HUDEP-2 (cell line): ENCODE results near the gene ZDHHC14.

Experiments used
- DNase-seq, 76 experiments: peaks; one replicate each; lab custom pipeline; 2025; ENCODE audit not compliant: unreplicated experiment in 76 of 76; lab: John Stamatoyannopoulos, UW

Gene ZDHHC14

DNA sequence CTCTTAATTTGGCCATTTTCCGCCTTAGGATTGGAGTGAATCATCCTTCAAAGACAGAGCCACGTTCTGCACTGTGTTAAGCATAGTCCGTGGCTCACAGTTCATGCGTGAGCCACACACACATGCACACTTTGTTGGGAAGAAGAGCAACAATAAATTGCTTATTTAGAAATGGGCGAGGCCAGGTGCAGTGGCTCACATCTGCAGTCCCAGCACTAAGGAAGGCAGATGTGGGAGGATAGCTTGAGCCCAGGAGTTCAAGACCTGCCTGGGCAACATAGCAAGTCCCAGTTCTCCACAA is 131.3 kb downstream of the ZDHHC14 start:
- DNase-seq, result no peak

DNA sequence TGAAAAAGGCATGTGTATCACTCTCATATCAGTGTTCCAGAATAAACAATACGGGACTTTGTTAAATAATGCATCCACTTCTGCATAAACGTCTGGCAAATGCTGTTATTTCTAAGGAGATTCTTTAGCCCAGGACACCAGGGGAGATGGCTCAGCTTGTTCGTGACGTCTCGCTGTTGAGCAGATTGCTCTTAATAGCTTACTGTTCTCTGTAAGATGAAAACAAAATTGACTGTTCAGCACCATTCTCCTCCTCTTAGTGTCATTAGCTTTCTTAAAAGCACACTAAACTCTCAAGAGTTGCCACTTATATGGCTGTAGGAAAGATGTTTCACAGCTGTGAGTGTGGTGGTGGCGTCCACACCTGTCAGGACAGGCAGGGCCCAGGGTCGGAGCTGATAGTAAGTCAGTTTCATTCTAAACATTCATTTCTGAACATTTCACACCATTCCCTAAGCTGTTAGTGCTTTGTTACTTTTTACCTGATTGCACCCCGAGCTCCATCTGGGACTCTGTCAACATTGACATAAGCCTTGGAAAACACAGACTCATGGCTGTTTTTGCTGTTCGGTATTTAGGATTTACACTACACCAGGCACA is 132.1 kb downstream of the ZDHHC14 start:
- no peak for DNase-seq

DNA sequence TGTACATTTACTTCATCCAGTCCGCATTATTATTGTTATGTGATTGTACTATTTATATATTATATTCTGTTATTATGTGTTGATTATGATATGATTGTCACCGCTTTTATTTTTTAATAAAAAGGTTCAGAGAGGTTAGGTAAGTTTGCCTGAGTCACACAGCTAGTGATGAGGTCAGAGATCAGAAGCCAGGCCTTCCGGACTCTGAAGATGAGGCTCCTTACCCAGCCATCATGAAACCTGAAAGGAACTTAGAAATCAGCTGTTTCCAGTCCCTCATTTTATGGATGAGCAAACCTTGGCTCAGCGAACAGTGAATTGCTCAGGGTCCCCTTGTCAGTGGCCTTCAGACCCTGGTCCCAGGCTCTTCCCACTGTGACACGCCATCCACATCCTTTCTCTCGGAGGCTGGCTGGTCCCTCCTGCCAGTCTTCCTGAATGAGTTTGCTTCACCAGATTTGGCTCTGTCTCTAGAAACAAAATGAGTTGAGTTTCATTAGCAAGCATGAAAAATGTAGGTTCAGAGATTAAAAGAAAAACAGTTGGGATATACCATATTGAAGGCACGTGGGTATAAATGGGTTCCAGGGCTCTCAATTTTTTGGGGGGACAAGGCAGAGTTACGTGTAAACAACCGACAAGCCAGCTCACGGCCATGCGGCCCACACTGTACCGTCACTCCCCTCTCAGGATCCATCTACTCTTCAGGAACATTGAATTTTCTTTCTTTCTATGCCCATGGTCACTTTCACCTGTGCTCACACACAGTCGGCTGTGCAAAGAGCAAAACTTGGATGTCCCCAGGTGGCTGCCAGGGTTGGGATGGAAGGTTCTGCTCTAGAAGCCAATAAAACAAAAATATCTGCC is 132.9 kb downstream of the ZDHHC14 start:
- no peak for DNase-seq

DNA sequence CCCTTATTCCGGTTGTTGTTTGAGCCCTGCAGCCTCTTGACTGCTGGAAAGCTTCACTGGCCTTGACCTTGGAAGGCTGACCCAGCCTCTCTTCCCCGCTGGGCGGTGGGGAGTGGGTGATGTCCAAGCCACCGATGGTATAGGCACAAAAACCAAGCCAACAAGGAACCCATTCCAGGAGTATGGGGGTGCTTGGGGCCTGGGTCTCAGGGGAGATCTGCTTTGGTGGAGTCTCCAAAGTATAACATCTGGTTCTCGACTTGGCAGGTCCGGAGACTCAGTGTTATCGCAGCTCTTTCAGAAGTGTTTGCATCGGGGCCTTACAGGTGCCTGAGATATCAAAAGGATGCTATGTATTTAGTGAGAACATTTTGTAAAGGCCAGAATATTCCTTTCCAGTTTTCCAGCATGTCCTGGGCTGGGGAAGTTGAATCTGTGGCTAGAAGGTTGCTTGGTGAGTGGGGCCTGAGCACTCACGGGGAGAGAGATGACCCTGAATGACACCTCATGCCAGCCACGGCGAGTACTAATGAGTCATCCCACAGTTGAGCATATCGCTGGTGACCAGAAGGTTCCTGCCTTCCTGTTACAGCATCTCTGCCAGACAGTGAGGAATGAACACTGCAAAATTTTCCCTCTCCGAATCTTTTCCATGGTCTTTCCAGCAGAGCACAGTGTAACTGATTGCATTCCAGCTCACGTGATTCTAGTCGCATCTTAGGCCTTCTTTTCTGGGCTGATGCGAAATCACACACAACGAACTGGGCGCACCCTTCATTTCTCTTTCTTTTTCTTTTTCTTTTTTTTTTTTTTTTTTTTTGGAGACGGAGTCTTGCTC is 133.9 kb downstream of the ZDHHC14 start:
- peak in 74 of 76 experiments; percentile 39 to 94 (median 84) for DNase-seq

DNA sequence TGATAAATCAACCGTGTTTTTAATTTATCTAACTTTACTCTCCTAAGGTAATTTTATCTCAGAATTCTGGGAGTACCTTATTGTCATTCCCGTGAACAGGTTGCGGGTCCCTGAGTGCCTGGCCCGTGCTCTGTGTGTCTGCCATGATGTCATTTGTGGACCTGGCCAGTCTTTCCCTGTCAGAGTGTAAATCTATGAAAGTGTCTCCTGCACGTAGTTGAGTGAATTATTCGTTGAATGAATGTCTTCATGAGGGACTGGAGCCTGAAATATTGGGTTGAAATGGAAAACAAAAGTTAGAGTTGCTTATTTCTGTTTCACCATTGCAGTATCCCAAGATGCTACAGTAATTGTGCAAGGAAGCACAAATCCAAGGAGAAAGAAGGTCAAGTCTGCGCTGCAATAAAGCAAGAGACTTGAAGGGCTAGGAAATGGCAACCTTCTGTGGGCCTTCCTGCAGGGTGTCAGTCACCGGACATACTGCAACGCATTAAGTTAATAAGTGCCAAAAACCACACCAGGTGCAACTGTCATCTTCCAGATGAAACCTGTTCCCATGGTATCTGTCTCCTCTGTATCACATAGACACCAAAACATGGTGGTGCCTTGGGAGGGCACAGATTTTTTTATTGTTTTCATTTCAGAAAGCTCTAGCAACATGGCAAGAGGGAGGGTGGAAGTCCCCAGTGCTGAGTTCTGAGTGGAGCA is 135.5 kb downstream of the ZDHHC14 start:
- no peak for DNase-seq

DNA sequence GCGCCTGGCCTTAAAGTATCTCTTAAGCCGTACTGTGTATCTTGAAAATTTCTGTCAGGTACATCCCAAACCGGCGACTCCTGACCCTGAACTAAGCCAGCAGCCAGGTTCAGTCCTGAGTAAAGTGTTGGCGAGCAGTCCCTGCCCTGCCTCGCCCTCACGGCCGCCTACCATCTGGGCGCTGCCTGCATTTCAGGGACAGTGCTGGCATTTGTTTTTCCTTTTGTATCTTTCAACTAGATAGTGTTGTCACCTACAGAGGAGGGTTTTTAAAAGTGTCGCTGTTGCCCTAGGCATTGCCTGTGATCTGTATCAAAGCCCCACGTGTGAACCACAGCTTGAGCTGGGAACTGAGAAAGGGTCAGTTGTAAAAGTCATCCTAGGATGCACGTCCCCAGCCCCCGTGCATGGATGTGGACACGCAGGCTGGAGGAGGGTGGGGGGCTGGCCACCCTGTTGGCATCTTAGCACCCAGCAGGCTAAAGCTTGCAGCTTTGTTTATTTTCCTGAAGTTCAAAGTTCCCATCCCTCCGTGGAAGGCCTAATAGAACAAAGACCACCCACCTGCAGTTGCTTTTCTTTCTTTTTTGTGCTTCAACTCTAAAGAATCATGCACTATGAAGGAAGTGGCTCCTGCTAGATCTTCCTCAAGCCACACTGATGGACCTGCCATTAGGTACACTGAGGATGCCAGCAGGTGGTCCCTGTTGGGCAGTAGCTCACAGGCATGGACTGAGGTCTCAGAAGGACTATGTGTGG is 136.8 kb downstream of the ZDHHC14 start:
- DNase-seq, result peak in 2 of 76 experiments; percentile 13 to 14

DNA sequence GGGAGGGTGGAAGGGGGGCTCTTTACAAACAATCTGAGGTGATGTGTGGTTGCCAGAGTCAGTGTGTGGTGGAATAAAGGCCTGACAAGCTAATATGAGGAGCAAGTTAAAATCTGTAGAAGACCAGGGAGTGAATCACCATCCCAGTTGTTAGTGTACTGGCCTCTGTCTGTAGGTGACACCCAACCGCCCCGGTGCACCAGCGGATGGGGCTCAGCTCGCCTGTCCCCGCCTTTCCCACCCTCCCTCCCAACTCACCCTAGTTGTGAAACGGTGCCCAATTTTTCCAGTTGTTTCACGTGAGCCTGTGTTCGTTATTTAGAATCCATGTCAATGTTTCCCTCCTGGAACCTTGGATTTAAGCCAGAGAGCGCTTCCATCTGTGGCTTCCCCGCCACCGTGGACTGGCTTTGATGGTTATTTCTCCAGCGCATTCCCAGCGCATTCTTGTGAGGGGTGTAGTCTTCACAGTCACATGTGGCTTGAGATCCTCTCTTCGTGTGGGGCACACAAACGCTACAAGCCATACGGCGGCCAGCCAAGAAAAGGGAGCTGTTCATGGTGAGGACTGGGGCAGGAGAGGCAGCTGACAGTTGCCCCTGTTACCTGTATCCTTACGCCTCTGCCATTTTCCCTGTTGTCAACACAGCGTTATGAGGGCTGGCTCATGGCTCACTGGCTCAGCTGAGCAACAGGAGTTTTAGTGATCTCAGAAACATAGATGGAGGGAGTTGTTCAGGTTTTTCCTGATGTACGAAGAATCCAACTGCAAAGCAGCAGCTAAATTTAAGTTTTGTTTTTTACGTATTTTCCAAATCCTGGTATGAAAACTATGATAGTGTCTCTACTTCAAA is 137.6 kb downstream of the ZDHHC14 start:
- peak in 1 of 76 experiments; percentile 10 for DNase-seq

GRCh38 chr6:157519255-157520116 is 138.5 kb downstream of the ZDHHC14 start:
- DNase-seq, result no peak

DNA sequence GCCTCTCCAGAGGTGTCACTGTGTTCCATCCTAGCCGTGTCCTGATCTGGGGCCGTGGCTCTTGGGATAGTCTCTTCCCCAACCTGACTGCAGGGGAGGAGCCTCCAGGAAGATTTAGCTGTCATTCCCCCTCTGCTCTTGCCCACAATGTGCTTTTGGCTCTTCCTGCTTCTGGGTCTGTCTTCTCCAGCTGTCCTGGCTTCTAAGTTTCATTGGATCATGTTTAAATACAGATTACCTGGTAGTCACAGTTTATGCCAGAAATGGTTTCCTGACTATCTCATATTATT is 139.1 kb downstream of the ZDHHC14 start:
- DNase-seq, result no peak

GRCh38 chr6:157520596-157521361 is 139.8 kb downstream of the ZDHHC14 start:
- DNase-seq, result peak in 5 of 76 experiments; percentile 26 to 44 (median 28)

DNA sequence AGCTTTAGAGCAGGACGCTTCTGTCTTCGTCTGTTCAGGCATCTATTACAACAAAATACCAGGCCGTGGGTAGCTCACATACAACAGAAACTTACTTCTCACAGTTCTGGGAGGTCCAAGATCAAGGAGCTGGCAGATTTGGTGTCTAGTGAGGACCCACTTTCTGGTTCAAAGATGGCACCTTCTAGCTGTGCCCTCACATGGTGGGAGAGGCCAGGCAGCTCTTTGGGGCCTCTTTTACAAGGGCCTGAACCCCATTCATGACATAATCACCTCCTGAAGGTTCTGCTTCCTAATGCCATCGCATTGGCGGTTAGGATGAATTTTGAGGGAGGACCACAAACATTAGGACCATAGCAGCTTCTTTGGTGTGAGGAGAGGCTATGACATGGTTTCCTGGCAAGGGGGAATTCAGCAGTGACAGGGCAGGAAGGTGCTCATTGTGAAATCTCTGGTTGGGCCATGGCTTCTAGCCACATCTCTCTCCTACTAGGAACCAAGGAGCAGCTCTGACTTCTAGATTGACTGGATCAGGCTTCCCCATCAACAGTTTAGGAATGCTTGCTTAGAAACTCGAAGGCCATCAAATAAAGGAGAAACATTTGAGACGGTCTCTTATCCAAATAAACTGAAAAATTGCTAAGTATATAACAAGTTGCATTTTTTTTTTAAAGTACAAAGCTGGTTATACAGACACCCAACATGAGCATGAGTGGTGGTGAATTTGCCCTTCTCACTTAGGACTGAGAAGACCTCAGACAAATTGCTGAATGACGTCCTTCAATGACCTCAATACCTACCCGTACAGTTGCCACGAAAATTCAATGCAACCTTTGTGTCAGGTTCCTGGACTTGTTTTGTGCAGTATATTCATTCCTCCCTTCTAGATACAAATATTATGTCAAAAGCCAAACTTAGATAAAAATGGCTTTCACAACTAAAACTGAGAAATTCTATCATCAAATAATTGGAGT is 140.7 kb downstream of the ZDHHC14 start:
- DNase-seq, result no peak

- DNase-seq, result no peak
Observed at GRCh38 chr6:157522472-157522871, 141.5 kb downstream of the ZDHHC14 start.

- DNase-seq, result no peak
Observed at GRCh38 chr6:157524735-157525134, 143.7 kb downstream of the ZDHHC14 start.

DNA sequence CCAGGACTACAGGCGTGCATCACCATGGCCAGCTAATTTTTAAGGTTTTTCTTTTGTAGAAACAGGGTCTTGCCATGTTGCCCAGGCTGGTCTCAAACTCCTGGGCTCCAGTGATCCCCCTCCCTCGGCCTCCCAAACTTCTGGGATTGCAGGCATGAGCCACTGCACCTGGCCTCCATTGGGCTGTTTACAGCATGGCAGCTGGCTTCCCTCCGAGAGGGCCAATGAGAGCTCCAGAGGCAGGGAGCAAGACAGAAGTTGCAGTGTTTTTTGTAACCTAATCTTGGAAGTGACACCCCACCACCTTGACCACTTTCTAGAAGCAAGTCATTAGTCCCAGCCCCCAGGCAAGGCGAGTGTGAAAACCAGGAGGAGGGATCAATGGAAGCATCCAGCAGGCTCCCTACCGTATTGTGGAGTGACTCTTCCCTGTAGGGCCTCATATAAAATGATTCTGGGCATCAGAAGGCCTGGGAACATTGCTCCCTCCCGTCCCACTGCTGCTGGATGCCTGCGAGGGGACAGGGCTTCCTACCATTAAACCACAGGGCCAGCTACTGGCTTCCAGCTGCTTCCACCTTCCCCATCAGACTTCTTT is 144.4 kb downstream of the ZDHHC14 start:
- DNase-seq, result no peak

DNA sequence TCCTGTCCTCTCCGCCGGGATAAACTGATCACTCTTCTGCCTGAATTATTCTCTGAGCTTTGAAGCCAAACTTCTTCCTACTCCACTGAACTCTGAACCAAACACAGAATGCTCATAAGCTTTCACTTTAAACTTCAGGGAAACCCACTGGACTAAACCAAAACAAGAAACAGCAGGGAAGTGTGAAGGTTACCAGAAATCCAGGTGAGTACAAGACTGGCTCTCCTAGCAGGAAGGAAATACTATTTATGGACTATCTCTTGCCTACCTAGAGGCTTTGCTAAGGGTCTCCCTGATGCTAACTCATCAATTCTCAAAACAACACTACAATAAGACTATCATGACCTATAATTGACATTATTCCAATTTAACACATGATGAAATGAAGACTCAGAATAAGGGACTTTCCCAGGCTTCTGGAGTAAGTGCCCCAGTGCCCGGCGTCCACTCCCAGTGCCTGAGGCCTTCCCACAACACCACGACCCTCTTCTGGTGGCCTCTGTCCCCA is 145.0 kb downstream of the ZDHHC14 start:
- no peak for DNase-seq

- DNase-seq, result peak in 18 of 76 experiments; percentile 14 to 70 (median 38)
Observed at GRCh38 chr6:157527471-157527907, 146.5 kb downstream of the ZDHHC14 start.
